ENCODE results near the gene SCLT1.

Gene SCLT1

DNA sequence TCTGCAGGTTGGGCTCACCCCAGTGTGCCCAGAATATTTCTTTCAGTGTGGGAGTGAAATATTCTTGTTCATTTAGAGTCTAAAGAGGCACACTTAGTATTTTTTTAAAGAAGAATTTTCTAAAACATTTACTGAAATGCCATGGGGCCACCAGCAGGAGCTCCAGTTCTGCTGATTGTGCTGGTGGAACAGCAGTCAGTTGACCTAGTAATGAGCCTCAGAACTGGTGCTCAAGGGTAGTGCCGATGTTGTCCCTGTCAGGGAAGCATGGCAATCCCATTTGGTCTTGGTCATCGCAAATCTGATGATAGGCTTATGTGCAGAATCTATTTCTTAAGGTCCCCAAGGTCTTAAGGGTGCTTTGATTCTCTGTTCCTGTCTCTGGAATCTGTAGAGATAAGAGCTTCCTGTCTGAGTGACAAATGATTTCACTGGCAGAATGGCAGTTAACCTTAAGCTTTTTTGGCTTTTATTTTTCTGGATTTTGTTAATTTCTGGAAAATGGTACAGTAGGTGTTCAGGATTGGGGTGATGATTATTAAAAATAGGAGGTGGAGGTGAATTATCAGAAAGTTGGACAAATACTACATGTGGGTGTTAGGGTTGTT lies 252.5 kb downstream of the SCLT1 start:
- DNase-seq (ENCODE audit: low read depth): no peak

DNA sequence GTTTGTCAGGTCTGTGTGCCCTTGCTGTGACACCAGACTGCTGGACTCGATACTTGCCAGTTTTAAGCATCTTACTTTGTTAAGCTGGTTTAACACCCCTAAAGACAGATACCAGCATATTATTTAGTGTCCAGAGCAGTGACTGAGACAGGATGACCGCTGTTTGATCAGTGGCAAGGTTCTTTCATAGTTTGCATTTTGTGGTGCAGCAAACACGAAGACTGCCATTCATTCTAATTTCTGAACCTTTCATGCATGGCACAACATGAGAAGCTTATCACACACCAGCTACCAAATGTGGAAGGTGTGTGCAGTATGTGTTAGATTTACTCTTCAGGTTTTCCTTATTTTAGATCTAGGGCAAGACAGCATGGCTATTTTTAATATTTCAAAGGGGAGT lies 255.7 kb downstream of the SCLT1 start:
- DNase-seq (ENCODE audit: low read depth): no peak

GRCh38 chr4:128837198-128837597 lies 256.1 kb downstream of the SCLT1 start:
- DNase-seq (ENCODE audit: low read depth): no peak

GRCh38 chr4:128835498-128836222 lies 257.7 kb downstream of the SCLT1 start:
- no peak for DNase-seq (ENCODE audit: low read depth)

Data from stimulated activated CD8-positive, alpha-beta memory T cell treated with anti-CD3 and anti-CD28 coated beads, Interleukin-4, amount 100 ng/mL, for 24 hours (primary cell).